CD4-positive, alpha-beta T cell treated with Interleukin-17A for 4 hours (primary cell): Measurements from ENCODE around the gene DISP1.

ENCODE experiments used
- DNase-seq: peaks from one replicate; pipeline ENCODE4 v3.0.0-alpha.2; 2020; ENCODE audit warnings: mixed read lengths

Gene DISP1, protein sequence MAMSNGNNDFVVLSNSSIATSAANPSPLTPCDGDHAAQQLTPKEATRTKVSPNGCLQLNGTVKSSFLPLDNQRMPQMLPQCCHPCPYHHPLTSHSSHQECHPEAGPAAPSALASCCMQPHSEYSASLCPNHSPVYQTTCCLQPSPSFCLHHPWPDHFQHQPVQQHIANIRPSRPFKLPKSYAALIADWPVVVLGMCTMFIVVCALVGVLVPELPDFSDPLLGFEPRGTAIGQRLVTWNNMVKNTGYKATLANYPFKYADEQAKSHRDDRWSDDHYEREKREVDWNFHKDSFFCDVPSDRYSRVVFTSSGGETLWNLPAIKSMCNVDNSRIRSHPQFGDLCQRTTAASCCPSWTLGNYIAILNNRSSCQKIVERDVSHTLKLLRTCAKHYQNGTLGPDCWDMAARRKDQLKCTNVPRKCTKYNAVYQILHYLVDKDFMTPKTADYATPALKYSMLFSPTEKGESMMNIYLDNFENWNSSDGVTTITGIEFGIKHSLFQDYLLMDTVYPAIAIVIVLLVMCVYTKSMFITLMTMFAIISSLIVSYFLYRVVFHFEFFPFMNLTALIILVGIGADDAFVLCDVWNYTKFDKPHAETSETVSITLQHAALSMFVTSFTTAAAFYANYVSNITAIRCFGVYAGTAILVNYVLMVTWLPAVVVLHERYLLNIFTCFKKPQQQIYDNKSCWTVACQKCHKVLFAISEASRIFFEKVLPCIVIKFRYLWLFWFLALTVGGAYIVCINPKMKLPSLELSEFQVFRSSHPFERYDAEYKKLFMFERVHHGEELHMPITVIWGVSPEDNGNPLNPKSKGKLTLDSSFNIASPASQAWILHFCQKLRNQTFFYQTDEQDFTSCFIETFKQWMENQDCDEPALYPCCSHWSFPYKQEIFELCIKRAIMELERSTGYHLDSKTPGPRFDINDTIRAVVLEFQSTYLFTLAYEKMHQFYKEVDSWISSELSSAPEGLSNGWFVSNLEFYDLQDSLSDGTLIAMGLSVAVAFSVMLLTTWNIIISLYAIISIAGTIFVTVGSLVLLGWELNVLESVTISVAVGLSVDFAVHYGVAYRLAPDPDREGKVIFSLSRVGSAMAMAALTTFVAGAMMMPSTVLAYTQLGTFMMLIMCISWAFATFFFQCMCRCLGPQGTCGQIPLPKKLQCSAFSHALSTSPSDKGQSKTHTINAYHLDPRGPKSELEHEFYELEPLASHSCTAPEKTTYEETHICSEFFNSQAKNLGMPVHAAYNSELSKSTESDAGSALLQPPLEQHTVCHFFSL (N-terminal part only)

GRCh38 chr1:222814536-222815439, at the start of gene DISP1:
DISP1 (plus strand) TSS chr1:222815039; CDS start chr1:222942824, 127,785 bp downstream.
- DNase-seq: peak; percentile 84

DNA sequence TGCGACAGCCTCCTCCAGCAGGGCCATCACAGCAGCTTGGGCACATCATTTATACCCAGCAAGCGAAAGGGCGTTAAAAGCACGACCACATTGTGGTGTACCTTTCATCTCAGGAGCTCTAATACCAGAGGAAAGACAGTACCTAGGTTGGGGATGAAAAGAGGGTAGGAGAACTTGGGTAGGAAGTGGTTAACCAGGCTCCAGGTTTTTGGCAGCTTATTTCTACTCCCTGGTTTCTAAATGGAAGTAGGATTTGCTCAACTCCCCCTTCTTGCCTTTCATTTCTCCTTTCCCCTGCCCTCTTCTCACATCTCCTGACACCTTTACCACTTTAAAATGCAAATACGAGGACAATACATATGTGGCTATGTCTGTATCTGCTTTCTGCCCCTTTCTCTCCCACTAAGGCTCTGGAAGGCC, 47.7 kb upstream of the DISP1 start:
- no peak for DNase-seq

DNA sequence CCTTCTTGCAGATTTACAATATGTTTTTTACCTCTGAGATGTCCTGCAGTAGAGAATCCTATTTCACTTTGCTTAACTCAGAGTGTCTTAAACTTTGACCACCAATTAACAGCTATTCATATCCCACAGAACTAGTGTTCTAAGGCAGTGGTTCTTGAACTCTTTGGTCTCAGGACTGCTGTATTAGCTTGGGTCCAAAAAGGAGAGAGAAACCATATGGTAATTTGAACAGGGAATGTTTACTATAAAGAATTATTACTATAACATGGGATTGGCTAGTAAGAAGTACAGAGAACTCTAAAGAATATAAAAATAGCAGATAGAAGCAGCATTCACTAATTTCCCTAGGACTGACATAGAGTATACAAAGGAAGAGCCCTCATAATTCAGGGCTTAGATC, 46.2 kb upstream of the DISP1 start:
- DNase-seq: no peak

DNA sequence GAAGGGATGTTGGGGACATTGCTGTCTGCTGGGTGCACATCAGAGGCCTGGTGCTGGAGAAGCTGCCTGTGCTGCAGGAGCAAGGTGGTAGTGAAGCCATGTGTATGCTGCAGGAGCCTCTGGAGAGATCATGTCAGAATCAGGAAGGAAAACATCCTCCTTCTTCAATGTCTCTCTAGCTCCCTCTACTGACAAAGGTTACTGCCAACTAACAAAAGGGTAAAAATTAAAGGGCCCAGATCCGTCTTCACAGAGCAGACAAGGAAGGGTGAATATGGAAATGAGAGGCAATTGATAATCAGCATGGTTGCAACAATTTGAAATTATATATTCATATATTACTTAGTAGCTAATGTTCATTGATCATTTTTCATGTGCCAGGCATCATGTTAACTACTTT, 45.7 kb upstream of the DISP1 start:
- DNase-seq: no peak

GRCh38 chr1:222769971-222770620, 44.7 kb upstream of the DISP1 start:
- DNase-seq: no peak

DNA sequence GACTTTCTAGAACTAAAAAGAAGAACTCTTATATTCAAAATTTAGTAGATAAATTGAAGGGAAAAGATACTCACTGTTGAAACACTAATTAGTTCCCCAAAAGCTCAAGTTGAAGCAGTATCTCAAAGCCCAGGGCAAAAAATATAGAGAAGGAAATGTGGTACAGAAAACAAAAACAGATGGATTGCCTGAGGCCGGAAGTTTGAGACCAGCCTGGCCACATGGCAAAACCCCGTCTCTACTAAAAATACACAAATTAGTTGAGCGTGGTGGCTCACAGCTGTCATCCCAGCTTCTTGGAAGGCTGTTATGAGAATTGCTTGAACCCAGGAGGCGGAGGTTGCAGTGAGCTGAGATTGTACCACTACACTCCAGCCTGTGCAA, 41.9 kb upstream of the DISP1 start:
- no peak for DNase-seq

DNA sequence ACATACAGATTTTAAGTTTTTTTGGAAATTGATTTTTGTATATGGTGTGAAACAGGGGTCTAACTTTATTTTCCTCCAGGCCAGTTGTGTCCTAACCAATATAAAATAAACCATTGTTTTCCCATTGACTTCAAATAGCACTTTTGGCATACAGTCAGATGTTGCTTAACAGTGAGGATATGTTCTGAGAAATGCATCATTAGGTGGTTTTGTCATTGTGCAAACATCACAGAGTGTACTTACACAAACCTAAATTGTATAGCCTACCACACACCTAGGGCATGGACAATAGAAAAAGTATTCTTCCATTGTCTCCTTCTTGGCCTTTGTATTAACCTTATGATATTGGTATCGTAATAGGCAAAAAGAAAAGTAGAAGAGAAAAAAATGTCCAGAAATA, 37.4 kb upstream of the DISP1 start:
- DNase-seq: no peak

GRCh38 chr1:222777977-222778376, 36.9 kb upstream of the DISP1 start:
- DNase-seq: no peak

GRCh38 chr1:222781251-222781650, 33.6 kb upstream of the DISP1 start:
- DNase-seq: no peak

- no peak for DNase-seq
Observed at GRCh38 chr1:222783051-222783450, 31.8 kb upstream of the DISP1 start.

DNA sequence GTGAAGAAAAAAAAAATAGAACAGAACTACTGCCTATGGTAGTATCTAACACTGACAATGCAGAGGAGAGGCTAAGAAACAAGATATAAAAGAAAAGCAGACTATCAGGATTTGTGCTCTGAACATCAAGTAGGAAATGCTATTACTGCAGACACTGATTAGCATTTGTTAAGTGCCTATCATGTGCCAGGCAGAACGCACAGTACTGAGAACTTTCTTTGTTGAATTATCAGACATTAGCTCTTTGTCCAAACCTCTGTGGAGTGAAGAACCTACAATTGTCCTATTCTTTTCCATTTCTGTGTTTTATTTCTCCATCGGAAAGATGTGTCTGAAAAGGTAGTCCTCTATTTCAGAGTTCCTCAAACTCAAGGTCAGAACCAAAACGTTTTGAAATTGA, 30.5 kb upstream of the DISP1 start:
- DNase-seq: no peak

- DNase-seq: no peak
Observed at GRCh38 chr1:222784916-222785315, 29.9 kb upstream of the DISP1 start.

- DNase-seq: no peak
Observed at GRCh38 chr1:222785529-222785928, 29.3 kb upstream of the DISP1 start.

DNA sequence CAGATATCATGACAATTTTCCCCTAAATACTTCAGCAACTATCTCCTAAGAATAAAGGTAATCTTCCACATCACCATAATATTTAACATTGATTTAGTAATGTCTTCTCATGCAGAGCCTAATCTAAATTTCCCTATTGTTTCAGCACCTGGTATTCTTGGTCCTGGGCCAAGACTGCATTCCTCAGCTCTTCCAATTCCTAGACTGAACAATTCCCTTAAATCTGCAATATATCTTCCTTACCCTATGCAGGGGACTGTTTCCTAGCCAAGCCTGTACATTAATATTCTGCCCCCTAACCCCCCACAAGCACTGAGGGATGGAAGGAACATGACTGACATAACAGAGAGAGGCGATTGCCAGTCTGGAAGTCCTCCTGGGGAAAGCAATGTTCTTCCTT, 28.7 kb upstream of the DISP1 start:
- DNase-seq: no peak

DNA sequence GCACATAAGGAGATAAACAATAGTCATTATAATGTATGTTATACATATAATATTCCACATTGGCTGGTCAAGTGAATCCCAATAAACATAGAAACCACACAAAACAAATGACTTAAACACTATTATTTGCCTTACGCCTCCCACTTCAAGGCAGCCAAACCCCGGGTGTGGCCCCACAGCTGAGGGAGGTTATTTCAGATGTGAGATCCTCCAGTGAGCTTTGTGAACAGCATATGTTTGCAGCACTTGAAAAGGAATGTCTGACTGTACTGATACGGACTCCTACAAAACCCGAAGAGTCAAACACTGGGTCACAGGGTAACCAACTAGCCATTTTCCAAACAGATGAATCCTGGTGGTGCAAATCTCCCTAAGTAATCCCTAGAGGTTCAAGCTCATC, 27.1 kb upstream of the DISP1 start:
- DNase-seq: no peak

- no peak for DNase-seq
Observed at GRCh38 chr1:222788402-222789156, 26.3 kb upstream of the DISP1 start.

- no peak for DNase-seq
Observed at GRCh38 chr1:222790115-222790514, 24.7 kb upstream of the DISP1 start.

DNA sequence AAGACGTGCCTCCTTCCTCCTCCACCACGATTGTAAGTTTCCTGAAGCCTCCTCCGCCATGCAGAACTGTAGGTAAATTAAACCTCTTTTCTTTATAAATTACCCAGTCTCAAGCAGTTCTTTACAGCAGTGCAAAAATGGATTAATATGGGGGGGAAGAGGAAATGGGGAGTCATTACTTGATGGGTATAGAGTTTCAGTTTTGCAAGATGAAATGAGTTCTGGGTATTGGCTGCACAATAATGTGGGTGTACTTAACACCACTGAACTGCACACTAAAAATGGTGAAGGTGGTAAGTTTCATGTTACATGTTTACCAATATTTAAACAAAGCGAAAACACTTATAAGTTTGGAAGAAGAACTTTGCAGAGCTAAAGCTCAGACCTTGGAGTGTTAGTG, 24.3 kb upstream of the DISP1 start:
- DNase-seq: no peak

GRCh38 chr1:222791006-222791710, 23.7 kb upstream of the DISP1 start:
- DNase-seq: no peak

- DNase-seq: peak; percentile 9
Observed at GRCh38 chr1:222792744-222793143, 22.1 kb upstream of the DISP1 start.
